Measurements from ENCODE around the gene THUMPD3.

The THUMPD3 gene

GRCh38 chr3:9362731-9363530 lies at the start of gene THUMPD3:
Gene THUMPD3, plus strand, starts transcription at chr3:9363054. Its CDS starts 2,015 bp downstream, at chr3:9365069.
- DNase-seq (ENCODE audit: low spot score), result peak; percentile 92

GRCh38 chr3:9314796-9315195 lies 48.1 kb upstream of the THUMPD3 start:
- no peak for DNase-seq (ENCODE audit: low spot score)

- DNase-seq (ENCODE audit: low spot score), result no peak
Observed at GRCh38 chr3:9316881-9317361, 45.9 kb upstream of the THUMPD3 start.

GRCh38 chr3:9322780-9323179 lies 40.1 kb upstream of the THUMPD3 start:
- DNase-seq (ENCODE audit: low spot score), result no peak

GRCh38 chr3:9324944-9325343 lies 37.9 kb upstream of the THUMPD3 start:
- no peak for DNase-seq (ENCODE audit: low spot score)

GRCh38 chr3:9327578-9327977 lies 35.3 kb upstream of the THUMPD3 start:
- DNase-seq (ENCODE audit: low spot score), result no peak

- DNase-seq (ENCODE audit: low spot score), result no peak
Observed at GRCh38 chr3:9330166-9330703, 32.6 kb upstream of the THUMPD3 start.

GRCh38 chr3:9331171-9331570 lies 31.7 kb upstream of the THUMPD3 start:
- DNase-seq (ENCODE audit: low spot score), result no peak

- no peak for DNase-seq (ENCODE audit: low spot score)
Observed at GRCh38 chr3:9332250-9333030, 30.4 kb upstream of the THUMPD3 start.

- no peak for DNase-seq (ENCODE audit: low spot score)
Observed at GRCh38 chr3:9339761-9340471, 22.9 kb upstream of the THUMPD3 start.

- peak; percentile 28 for DNase-seq (ENCODE audit: low spot score)
Observed at GRCh38 chr3:9340472-9340902, 22.4 kb upstream of the THUMPD3 start.

- DNase-seq (ENCODE audit: low spot score), result no peak
Observed at GRCh38 chr3:9342696-9343095, 20.2 kb upstream of the THUMPD3 start.

- no peak for DNase-seq (ENCODE audit: low spot score)
Observed at GRCh38 chr3:9343115-9343514, 19.7 kb upstream of the THUMPD3 start.

GRCh38 chr3:9345041-9345440 lies 17.8 kb upstream of the THUMPD3 start:
- no peak for DNase-seq (ENCODE audit: low spot score)

GRCh38 chr3:9346141-9346540 lies 16.7 kb upstream of the THUMPD3 start:
- no peak for DNase-seq (ENCODE audit: low spot score)

- no peak for DNase-seq (ENCODE audit: low spot score)
Observed at GRCh38 chr3:9347081-9347480, 15.8 kb upstream of the THUMPD3 start.

GRCh38 chr3:9347887-9348286 lies 15.0 kb upstream of the THUMPD3 start:
- no peak for DNase-seq (ENCODE audit: low spot score)

- no peak for DNase-seq (ENCODE audit: low spot score)
Observed at GRCh38 chr3:9349321-9350117, 13.3 kb upstream of the THUMPD3 start.

GRCh38 chr3:9351709-9352126 lies 11.1 kb upstream of the THUMPD3 start:
- DNase-seq (ENCODE audit: low spot score), result peak; percentile 22

- DNase-seq (ENCODE audit: low spot score), result peak; percentile 63
Observed at GRCh38 chr3:9352917-9353752, 9.7 kb upstream of the THUMPD3 start.

All from LoVo (cell line).